GM18517 (cell line): ENCODE data around the gene RWDD2A.
"Not testable (repeated sequence)": the region's sequence is repeated elsewhere in the genome, so short reads cannot be mapped to it uniquely, and the experiment has no call there.

Experiments
- ATAC-seq: cut with Tn5 transposase; IDR thresholded peaks from one replicate; pipeline ENCODE4 v1.9.1; 2021; ENCODE audit warnings: mild to moderate bottlenecking, moderate library complexity; ENCODE audit not compliant: unreplicated experiment

Gene RWDD2A

GRCh38 chr6:83192871-83193746 is at the start of gene RWDD2A, which contains the start of gene PGM3:
TSS of gene RWDD2A (plus strand) at chr6:83193357. CDS start at chr6:83194452, 1,095 bp downstream.
TSS of gene PGM3 (minus strand) at chr6:83193265. CDS start at chr6:83191012, 2,253 bp downstream.
- ATAC-seq = peak; percentile 95

GRCh38 chr6:83151114-83151513 is 42.0 kb upstream of the RWDD2A start:
- ATAC-seq = no peak

GRCh38 chr6:83152913-83153312 is 40.2 kb upstream of the RWDD2A start:
- no peak for ATAC-seq

- no peak for ATAC-seq
These were observed 39.2 kb upstream of the RWDD2A start for GRCh38 chr6:83153883-83154521.

GRCh38 chr6:83155794-83156193 is 37.4 kb upstream of the RWDD2A start:
- no peak for ATAC-seq

- ATAC-seq = no peak
These were observed 33.0 kb upstream of the RWDD2A start for GRCh38 chr6:83160167-83160566.

- no peak for ATAC-seq
These were observed 25.4 kb upstream of the RWDD2A start for GRCh38 chr6:83167726-83168278.

- ATAC-seq = no peak
These were observed 24.6 kb upstream of the RWDD2A start for GRCh38 chr6:83168556-83168955.

GRCh38 chr6:83169106-83169505 is 24.1 kb upstream of the RWDD2A start:
- ATAC-seq = no peak

- ATAC-seq = no peak
These were observed 23.6 kb upstream of the RWDD2A start for GRCh38 chr6:83169511-83169910.

- no peak for ATAC-seq
These were observed 16.9 kb upstream of the RWDD2A start for GRCh38 chr6:83176246-83176645.

GRCh38 chr6:83180426-83180950 is 12.7 kb upstream of the RWDD2A start:
- ATAC-seq = no peak

- no peak for ATAC-seq
These were observed 11.0 kb upstream of the RWDD2A start for GRCh38 chr6:83182114-83182513.

- no peak for ATAC-seq
These were observed 9.9 kb upstream of the RWDD2A start for GRCh38 chr6:83183082-83183828.

GRCh38 chr6:83185096-83185495 is 8.1 kb upstream of the RWDD2A start:
- no peak for ATAC-seq

- no peak for ATAC-seq
These were observed 4.7 kb upstream of the RWDD2A start for GRCh38 chr6:83188501-83188900.

- no peak for ATAC-seq
These were observed 2.5 kb upstream of the RWDD2A start for GRCh38 chr6:83190626-83191025.

GRCh38 chr6:83191974-83192373 is 1.2 kb upstream of the RWDD2A start:
- ATAC-seq = not testable (repeated sequence)

GRCh38 chr6:83192456-83192855 is 701 bp upstream of the RWDD2A start:
- no peak for ATAC-seq

GRCh38 chr6:83193747-83194566 is 800 bp downstream of the RWDD2A start:
- no peak for ATAC-seq
